Effector memory CD8-positive, alpha-beta T cell (primary cell): ENCODE data around the gene PGM3.
"Not testable (repeated sequence)": the region's sequence is repeated elsewhere in the genome, so short reads cannot be mapped to it uniquely, and the experiment has no call there.

Experiments
- ATAC-seq: fragments of 150-1000 bp; cut with Tn5 transposase; replicated peaks from 2 replicates; pipeline ENCODE4 v1.10.0; 2021; ENCODE audit warnings: mild to moderate bottlenecking, moderate library complexity
- DNase-seq, 3 experiments: peaks; one replicate each; pipeline ENCODE4 v3.0.0; 2021
- H3K27ac Mint-ChIP-seq, 2 donors: one replicate each; pipeline ENCODE4 v1.8.0; 2022; ENCODE audit warnings: mild to moderate bottlenecking in 2 of 2, mixed read lengths in 2 of 2, moderate library complexity in 2 of 2
- H3K27me3 Mint-ChIP-seq, 2 donors: one replicate each; pipeline ENCODE4 v1.8.0; 2022; ENCODE audit warnings: mixed read lengths in 2 of 2
- H3K36me3 Mint-ChIP-seq: one replicate; pipeline ENCODE4 v1.8.0; 2022; ENCODE audit warnings: mild to moderate bottlenecking, moderate library complexity, mixed read lengths; ENCODE audit not compliant: insufficient read depth
- H3K4me1 Mint-ChIP-seq, 2 donors: one replicate each; pipeline ENCODE4 v1.8.0; 2022; ENCODE audit warnings: low read depth in 2 of 2, mixed read lengths in 2 of 2
- H3K4me3 Mint-ChIP-seq, 2 donors: one replicate each; pipeline ENCODE4 v1.8.0; 2022; ENCODE audit warnings: mild to moderate bottlenecking in 2 of 2, mixed read lengths in 2 of 2, moderate library complexity in 2 of 2
- H3K9me3 Mint-ChIP-seq, 2 donors: one replicate each; pipeline ENCODE4 v1.8.0; 2022; ENCODE audit warnings: mixed read lengths in 2 of 2

Gene PGM3

DNA sequence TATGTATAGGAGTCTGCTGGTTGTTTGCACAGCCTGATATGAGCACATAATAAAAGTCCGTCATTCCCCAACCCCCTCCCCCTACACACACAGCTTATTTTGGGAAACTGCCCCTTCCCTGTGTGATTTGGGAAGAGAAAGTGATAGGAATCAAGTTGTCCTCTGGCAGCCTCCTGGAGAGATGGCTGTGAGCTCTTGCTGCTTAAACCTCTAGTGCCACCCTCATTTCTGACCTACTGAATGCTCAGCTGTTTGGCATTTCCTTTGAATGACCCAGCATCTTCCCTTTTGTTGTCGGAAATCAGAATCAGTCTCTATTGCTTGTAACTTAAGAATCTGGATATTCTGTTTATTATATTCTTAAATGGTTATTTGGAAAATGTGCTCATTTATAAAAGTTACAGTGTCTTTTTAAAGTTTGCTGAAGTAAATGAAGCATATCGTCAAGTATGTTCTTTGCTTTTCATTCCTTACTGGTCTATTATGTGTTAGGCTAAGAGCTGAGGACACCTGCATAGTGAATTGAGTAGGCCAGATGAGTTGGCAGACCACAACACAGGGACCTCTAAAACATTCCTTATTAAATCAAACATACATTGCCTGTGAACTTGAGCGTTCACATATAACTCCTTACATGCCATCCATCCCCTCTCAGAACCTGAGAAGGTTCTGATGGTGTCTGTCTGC is 5.6 kb upstream of the PGM3 start:
- Mint-ChIP-seq H3K27ac (peak overlapping the region in 1 of 2 donors; percentile 29), H3K27me3 (no peaks in the 10 kb centered on the region), H3K4me3 (no peak overlapping the region), H3K9me3 (no peaks in the 10 kb centered on the region), H3K36me3 (peaks cover 2% of the 10 kb centered on the region), H3K4me1 (peaks cover 7 to 8% of the 10 kb centered on the region in 2 donors)
- DNase-seq = no peak
- no peak for ATAC-seq

DNA sequence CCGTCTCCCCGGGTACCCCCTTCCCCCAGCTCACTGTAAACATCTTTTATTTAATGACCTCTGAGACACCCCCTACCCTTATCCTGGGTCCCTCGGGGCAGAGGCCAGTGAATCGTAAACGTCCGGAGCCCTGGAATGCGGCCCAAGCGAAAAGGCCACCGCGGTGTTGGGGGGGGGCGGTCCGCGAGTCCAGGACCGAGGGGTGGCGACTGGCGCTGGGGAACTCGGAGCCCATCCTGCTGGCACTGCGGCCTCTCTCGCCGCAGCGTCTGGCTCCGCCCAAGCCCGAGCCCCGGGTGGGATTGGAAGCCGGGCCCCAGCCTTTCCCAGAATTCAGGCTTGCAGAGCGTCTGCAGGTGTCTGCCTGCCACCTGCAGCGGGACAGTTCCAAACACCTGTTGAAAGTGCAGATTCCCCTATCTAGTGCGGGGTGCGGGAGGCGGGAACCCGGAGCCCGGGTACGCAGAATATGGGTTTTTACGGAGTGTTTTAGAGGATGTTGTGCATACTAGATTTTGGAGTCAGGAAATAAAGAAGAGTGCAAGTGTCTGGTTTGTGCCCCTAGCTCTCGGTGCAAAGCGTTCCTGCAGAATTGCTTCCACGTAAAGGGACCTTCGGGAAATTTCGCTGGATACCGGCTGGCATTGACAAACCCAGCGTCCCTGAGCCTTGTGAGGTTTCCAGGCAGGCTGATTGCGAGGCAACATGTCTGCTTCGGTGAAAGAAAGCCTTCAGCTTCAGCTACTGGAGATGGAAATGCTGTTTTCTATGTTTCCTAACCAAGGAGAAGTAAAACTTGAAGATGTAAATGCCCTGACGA is 892 bp upstream of the PGM3 start:
- H3K27me3 Mint-ChIP-seq = no peaks in the 10 kb centered on the region
- DNase-seq (peak in 1 of 3 experiments; percentile 3), ATAC-seq (peak; percentile 1)
- no peaks in the 10 kb centered on the region for H3K9me3 Mint-ChIP-seq
- peaks cover 22 to 26% of the 10 kb centered on the region in 2 donors for H3K4me1 Mint-ChIP-seq
- peak overlapping the region; percentile 97 to 98 for H3K4me3 Mint-ChIP-seq
- H3K36me3 Mint-ChIP-seq = peaks cover 14% of the 10 kb centered on the region
- peak overlapping the region in 1 of 2 donors; percentile 98 for H3K27ac Mint-ChIP-seq

- Mint-ChIP-seq H3K4me1 (peaks cover 22 to 26% of the 10 kb centered on the region in 2 donors), H3K4me3 (peak overlapping the region; percentile 97 to 98), H3K36me3 (peaks cover 14% of the 10 kb centered on the region), H3K9me3 (no peaks in the 10 kb centered on the region), H3K27me3 (no peaks in the 10 kb centered on the region), H3K27ac (peak overlapping the region; percentile 98)
- peak; percentile 1 for ATAC-seq
- no peak for DNase-seq
Observed at GRCh38 chr6:83192456-83192855, 609 bp downstream of the PGM3 start.

DNA sequence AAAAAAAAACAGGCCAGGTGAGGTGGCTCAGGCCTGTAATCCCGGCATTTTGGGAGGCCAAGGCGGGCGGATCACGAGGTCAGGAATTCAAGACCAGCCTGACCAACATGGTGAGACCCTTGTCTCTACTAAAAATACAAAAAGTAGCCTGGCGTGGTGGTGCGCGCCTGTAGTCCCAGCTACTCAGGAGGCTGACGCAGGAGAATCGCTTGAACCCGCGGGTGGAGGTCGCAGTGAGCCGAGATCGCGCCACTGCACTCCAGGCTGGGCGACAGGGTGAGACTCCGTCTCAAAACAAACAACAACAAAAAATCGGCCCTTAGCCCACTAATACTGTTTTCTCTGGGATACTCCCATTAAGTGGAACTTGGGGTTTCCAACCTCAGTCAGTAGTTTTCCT is 1.1 kb downstream of the PGM3 start:
- DNase-seq, H3K27me3 Mint-ChIP-seq, ATAC-seq, H3K9me3 Mint-ChIP-seq: not testable (repeated sequence)
- Mint-ChIP-seq H3K4me1 (peaks cover 22 to 26% of the 10 kb centered on the region in 2 donors), H3K4me3 (peak overlapping the region; percentile 97 to 98), H3K36me3 (peaks cover 14% of the 10 kb centered on the region), H3K27ac (peak overlapping the region; percentile 98)

DNA sequence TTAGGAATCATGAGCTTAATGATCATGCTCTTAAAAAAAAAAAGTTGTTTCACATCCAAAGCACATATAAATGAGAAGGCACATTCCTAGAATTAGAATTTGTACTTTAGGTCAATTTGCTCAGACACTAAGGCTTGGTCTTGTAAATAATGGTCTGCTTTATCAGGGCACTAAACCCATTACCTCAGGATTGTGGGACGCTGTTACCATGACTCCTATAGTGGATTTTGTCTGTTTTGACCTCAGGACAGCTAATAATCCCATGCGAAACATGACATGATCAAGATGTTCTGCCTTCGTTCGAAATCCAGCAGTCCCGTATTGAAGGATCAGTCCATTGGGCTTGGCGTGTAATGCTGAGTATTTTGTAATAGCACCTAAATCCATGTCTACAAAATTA is 2.4 kb downstream of the PGM3 start:
- H3K4me1 Mint-ChIP-seq = peaks cover 22 to 26% of the 10 kb centered on the region in 2 donors
- ATAC-seq (no peak), DNase-seq (no peak)
- peak overlapping the region in 1 of 2 donors; percentile 98 for H3K4me3 Mint-ChIP-seq
- no peak overlapping the region for H3K27ac Mint-ChIP-seq
- peaks cover 22% of the 10 kb centered on the region for H3K36me3 Mint-ChIP-seq
- no peaks in the 10 kb centered on the region for H3K9me3 Mint-ChIP-seq
- no peaks in the 10 kb centered on the region for H3K27me3 Mint-ChIP-seq

GRCh38 chr6:83188501-83188900 is 4.6 kb downstream of the PGM3 start:
- peaks cover 36% of the 10 kb centered on the region for H3K36me3 Mint-ChIP-seq
- no peaks in the 10 kb centered on the region for H3K9me3 Mint-ChIP-seq
- H3K4me3 Mint-ChIP-seq = no peak overlapping the region
- peaks cover 15 to 25% of the 10 kb centered on the region in 2 donors for H3K4me1 Mint-ChIP-seq
- no peak overlapping the region for H3K27ac Mint-ChIP-seq
- no peak for ATAC-seq
- no peak for DNase-seq
- H3K27me3 Mint-ChIP-seq = no peaks in the 10 kb centered on the region

- H3K27ac Mint-ChIP-seq = no peak overlapping the region
- no peak overlapping the region for H3K4me3 Mint-ChIP-seq
- H3K27me3 Mint-ChIP-seq = no peaks in the 10 kb centered on the region
Observed at GRCh38 chr6:83185096-83185495, 8.0 kb downstream of the PGM3 start.

GRCh38 chr6:83183082-83183828 is 9.8 kb downstream of the PGM3 start:
- peaks cover 29% of the 10 kb centered on the region for H3K36me3 Mint-ChIP-seq
- no peak overlapping the region for H3K4me3 Mint-ChIP-seq
- H3K9me3 Mint-ChIP-seq = no peaks in the 10 kb centered on the region
- no peaks in the 10 kb centered on the region for H3K27me3 Mint-ChIP-seq
- DNase-seq (no peak), ATAC-seq (no peak)
- peaks cover 0 to 14% of the 10 kb centered on the region in 2 donors for H3K4me1 Mint-ChIP-seq
- peak overlapping the region; percentile 15 to 67 for H3K27ac Mint-ChIP-seq

More at GRCh38 chr6:83185096-83185495, 8.0 kb downstream of the PGM3 start:
- Mint-ChIP-seq H3K9me3 (no peaks in the 10 kb centered on the region), H3K36me3 (peaks cover 26% of the 10 kb centered on the region), H3K4me1 (peaks cover 4 to 14% of the 10 kb centered on the region in 2 donors)
- ATAC-seq (no peak), DNase-seq (no peak)

DNA sequence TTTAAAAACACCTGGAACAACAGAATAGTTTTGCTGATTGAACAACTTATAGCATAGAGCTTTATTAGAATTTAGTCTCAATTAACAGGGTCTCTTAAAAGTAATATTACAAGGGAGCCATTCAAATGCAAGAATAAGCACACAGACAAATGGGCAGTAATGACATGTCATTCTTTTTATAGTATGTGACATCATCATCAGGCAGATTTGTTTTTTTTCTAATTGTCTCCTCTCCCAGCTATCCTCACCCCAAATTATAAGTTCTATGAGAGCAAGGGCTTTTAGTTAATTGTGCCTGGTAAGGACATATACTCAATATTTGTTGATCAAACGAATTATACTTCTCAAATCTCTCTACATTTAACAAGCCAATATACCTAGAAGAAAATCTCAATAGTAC is 11.0 kb downstream of the PGM3 start:
- DNase-seq = no peak
- ATAC-seq = no peak
- H3K9me3 Mint-ChIP-seq = no peaks in the 10 kb centered on the region
- H3K27me3 Mint-ChIP-seq = no peaks in the 10 kb centered on the region
- peaks cover 31% of the 10 kb centered on the region for H3K36me3 Mint-ChIP-seq
- no peak overlapping the region for H3K27ac Mint-ChIP-seq
- peaks cover 0 to 14% of the 10 kb centered on the region in 2 donors for H3K4me1 Mint-ChIP-seq
- H3K4me3 Mint-ChIP-seq = no peak overlapping the region

- DNase-seq (no peak), ATAC-seq (no peak)
- no peaks in the 10 kb centered on the region for H3K9me3 Mint-ChIP-seq
- H3K36me3 Mint-ChIP-seq = peaks cover 21% of the 10 kb centered on the region
- no peak overlapping the region for H3K4me3 Mint-ChIP-seq
- H3K27ac Mint-ChIP-seq = no peak overlapping the region
- H3K4me1 Mint-ChIP-seq = peaks cover 0 to 14% of the 10 kb centered on the region in 2 donors
- H3K27me3 Mint-ChIP-seq = no peaks in the 10 kb centered on the region
Observed at GRCh38 chr6:83180426-83180950, 12.6 kb downstream of the PGM3 start.

DNA sequence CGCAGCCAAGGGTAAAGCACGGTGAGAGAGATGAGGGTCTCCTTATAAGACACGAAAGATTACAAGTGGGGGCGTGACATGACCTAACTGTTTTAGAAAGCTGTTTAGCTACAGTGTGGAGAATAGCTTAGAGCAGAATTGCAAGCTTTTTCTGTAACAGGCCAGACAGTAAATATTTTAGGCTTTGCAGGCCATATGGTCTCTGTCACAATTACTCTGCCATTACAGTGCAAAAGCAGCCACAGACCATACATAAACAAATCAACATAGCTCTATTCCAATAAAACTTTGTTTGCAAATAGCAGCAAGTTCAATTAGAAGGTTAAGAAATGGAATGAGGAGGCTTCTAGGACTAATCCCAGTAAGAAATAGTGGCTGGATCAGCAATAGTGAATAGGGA is 16.8 kb downstream of the PGM3 start:
- Mint-ChIP-seq H3K4me3 (no peak overlapping the region), H3K4me1 (peaks cover 0 to 6% of the 10 kb centered on the region in 2 donors), H3K27me3 (no peaks in the 10 kb centered on the region), H3K27ac (no peak overlapping the region), H3K9me3 (no peaks in the 10 kb centered on the region), H3K36me3 (peaks cover 26% of the 10 kb centered on the region)
- no peak for ATAC-seq
- DNase-seq = no peak

DNA sequence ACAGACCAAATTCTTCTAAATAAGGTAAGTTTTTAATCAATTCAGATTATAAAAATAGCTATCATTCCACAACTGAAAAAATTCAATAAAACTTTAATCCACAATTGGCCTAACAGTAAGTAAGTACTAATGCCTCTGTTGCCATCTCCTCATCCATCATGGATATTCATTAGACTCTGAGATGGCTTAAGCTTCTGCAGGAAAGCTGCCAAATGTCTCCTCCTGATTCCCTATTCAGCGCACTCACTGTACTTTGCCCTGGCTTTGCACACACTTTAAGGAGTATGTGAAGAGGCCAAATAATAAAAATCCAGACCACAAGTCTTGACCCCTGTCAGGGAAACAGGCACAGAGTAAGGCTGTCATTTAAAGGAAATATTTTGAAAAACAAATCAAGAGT is 23.6 kb downstream of the PGM3 start:
- peak overlapping the region; percentile 4 to 44 for H3K27ac Mint-ChIP-seq

GRCh38 chr6:83169106-83169505 is 24.0 kb downstream of the PGM3 start:
- H3K27ac Mint-ChIP-seq = peak overlapping the region; percentile 4 to 44
- H3K4me3 Mint-ChIP-seq = no peak overlapping the region
- DNase-seq = no peak
- H3K4me1 Mint-ChIP-seq = no peaks in the 10 kb centered on the region
- H3K9me3 Mint-ChIP-seq = no peaks in the 10 kb centered on the region
- no peaks in the 10 kb centered on the region for H3K27me3 Mint-ChIP-seq
- no peak for ATAC-seq
- peaks cover 57% of the 10 kb centered on the region for H3K36me3 Mint-ChIP-seq

More for the DNA sequence above, 23.6 kb downstream of the PGM3 start:
- no peak for DNase-seq
- ATAC-seq = no peak
- Mint-ChIP-seq H3K9me3 (no peaks in the 10 kb centered on the region), H3K4me3 (no peak overlapping the region), H3K27me3 (no peaks in the 10 kb centered on the region), H3K4me1 (no peaks in the 10 kb centered on the region), H3K36me3 (peaks cover 61% of the 10 kb centered on the region)
